Measurements from ENCODE around the gene WDR72. TPM values are rescaled to one million over a fixed set of nuclear protein-coding genes. Genes with fewer than 3 reads are reported as not detected.

WDR72 gene
- total and polyA plus RNA-seq, 2 donors (not counting 1 experiment from before 2014, with no cell fraction given): not detected

DNA sequence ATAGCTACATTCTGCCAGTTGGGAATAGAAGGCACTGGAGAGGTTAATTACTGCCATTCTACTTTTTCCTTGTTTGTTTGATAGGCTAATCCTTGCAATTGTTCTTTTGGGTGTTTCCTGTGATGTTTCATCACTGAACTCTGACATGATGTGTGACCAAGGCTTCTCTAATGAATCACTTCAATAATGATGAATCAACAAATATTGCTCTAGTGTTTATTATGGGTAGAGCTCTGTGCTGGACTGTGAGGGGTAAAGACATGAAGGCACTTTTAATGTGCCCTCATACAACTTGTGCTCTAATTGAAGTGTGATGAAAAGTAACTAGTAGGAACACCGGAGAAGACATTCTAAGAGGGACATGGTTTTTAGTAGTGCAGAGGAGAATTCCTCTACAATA is 233.6 kb downstream of the WDR72 start:
- Histone ChIP-seq H4K20me1 (ENCODE audit: control insufficient read depth, insufficient read depth, low read length, poor library complexity, severe bottlenecking) (no peaks in the 10 kb centered on the region), H3K36me3 (replicated peaks in 1 of 2; ENCODE audit: control extremely low read depth in 1 of 2, control insufficient read depth in 1 of 2, extremely low read depth in 1 of 2, insufficient read depth in 2 of 2, low read length in 1 of 2) (no peaks in the 10 kb centered on the region), H3K4me1 (ENCODE audit: control insufficient read depth in 2 of 2, insufficient read depth in 2 of 2, low read length in 2 of 2) (no peaks in the 10 kb centered on the region), H3K9me3 (ENCODE audit: control extremely low read depth in 1 of 3, control insufficient read depth in 2 of 3, insufficient read depth in 1 of 3, low read length in 2 of 3) (no peaks in the 10 kb centered on the region), H3K4me3 (ENCODE audit: control extremely low read depth in 1 of 5, extremely low read depth in 1 of 5, insufficient read depth in 1 of 5, low read depth in 2 of 5, low read length in 4 of 5) (no peak overlapping the region), H2AFZ (ENCODE audit: insufficient read depth, low read depth, low read length, poor library complexity, severe bottlenecking) (no peak overlapping the region), H3K79me2 (ENCODE audit: control insufficient read depth, insufficient read depth, low read length) (no peaks in the 10 kb centered on the region), H3K27ac (ENCODE audit: low read length in 2 of 2) (no peak overlapping the region), H3K9ac (ENCODE audit: low read length) (no peak overlapping the region), H3K4me2 (replicated peaks; ENCODE audit: low read depth, low read length, poor library complexity, severe bottlenecking) (no peak overlapping the region), H3K27me3 (replicated peaks in 1 of 4; ENCODE audit: control extremely low read depth in 1 of 4, control insufficient read depth in 3 of 4, insufficient read depth in 4 of 4, low read length in 3 of 4) (no peaks in the 10 kb centered on the region)
- no peak for TF ChIP-seq EZH2 (IDR thresholded peaks at IDR 0.05; ENCODE audit: borderline replicate concordance, insufficient read depth, low read depth, low read length, poor library complexity, severe bottlenecking)
- no peak for TF ChIP-seq CTCF (IDR thresholded peaks at IDR 0.05)
- no peak for ATAC-seq (ENCODE audit: low read depth)
- Mint-ChIP-seq H3K27me3 (no peaks in the 10 kb centered on the region), H3K27ac (no peak overlapping the region), H3K4me3 (no peak overlapping the region), H3K4me1 (no peaks in the 10 kb centered on the region), H3K9me3 (ENCODE audit: insufficient read depth) (no peaks in the 10 kb centered on the region)
- DNase-seq: no peak
- ChIA-PET CTCF (interaction anchor here (1.1 to 1.2 kb wide), 2 partner anchors 11 to 13 kb away, joined by 3 read pairs; no protein-coding TSS in a partner anchor), POLR2A (no interaction called here)
- WGBS (ENCODE audit: insufficient coverage): no CpG with 5 or more reads among the region's 1 CpG
- intact Hi-C loops (cut with micrococcal nuclease): no loop called here

GRCh38 chr15:53522991-53523390 is 236.5 kb downstream of the WDR72 start:
- TF ChIP-seq CTCF (IDR thresholded peaks at IDR 0.05) (no peak), EZH2 (IDR thresholded peaks at IDR 0.05; ENCODE audit: borderline replicate concordance, insufficient read depth, low read depth, low read length, poor library complexity, severe bottlenecking) (no peak)
- H3K9me3 Mint-ChIP-seq (ENCODE audit: insufficient read depth): no peaks in the 10 kb centered on the region

More at GRCh38 chr15:53522991-53523390, 236.5 kb downstream of the WDR72 start:
- no peak overlapping the region for H3K4me3 Mint-ChIP-seq
- POLR2A ChIA-PET: no interaction called here
- Histone ChIP-seq H3K27me3 (replicated peaks in 1 of 4; ENCODE audit: control extremely low read depth in 1 of 4, control insufficient read depth in 3 of 4, insufficient read depth in 4 of 4, low read length in 3 of 4) (no peaks in the 10 kb centered on the region), H3K4me1 (ENCODE audit: control insufficient read depth in 2 of 2, insufficient read depth in 2 of 2, low read length in 2 of 2) (no peaks in the 10 kb centered on the region), H3K79me2 (ENCODE audit: control insufficient read depth, insufficient read depth, low read length) (no peaks in the 10 kb centered on the region), H3K4me3 (ENCODE audit: control extremely low read depth in 1 of 5, extremely low read depth in 1 of 5, insufficient read depth in 1 of 5, low read depth in 2 of 5, low read length in 4 of 5) (no peak overlapping the region), H3K9me3 (ENCODE audit: control extremely low read depth in 1 of 3, control insufficient read depth in 2 of 3, insufficient read depth in 1 of 3, low read length in 2 of 3) (no peaks in the 10 kb centered on the region), H3K4me2 (replicated peaks; ENCODE audit: low read depth, low read length, poor library complexity, severe bottlenecking) (no peak overlapping the region), H3K27ac (ENCODE audit: low read length in 2 of 2) (no peak overlapping the region), H3K36me3 (replicated peaks in 1 of 2; ENCODE audit: control extremely low read depth in 1 of 2, control insufficient read depth in 1 of 2, extremely low read depth in 1 of 2, insufficient read depth in 2 of 2, low read length in 1 of 2) (no peaks in the 10 kb centered on the region), H2AFZ (ENCODE audit: insufficient read depth, low read depth, low read length, poor library complexity, severe bottlenecking) (no peak overlapping the region), H3K9ac (ENCODE audit: low read length) (no peak overlapping the region), H4K20me1 (ENCODE audit: control insufficient read depth, insufficient read depth, low read length, poor library complexity, severe bottlenecking) (no peaks in the 10 kb centered on the region)
- no peaks in the 10 kb centered on the region for H3K27me3 Mint-ChIP-seq
- CTCF ChIA-PET: no interaction called here
- DNase-seq (no peak), ATAC-seq (ENCODE audit: low read depth) (no peak)
- no CpG with 5 or more reads among the region's 3 CpGs for WGBS (ENCODE audit: insufficient coverage)
- no peaks in the 10 kb centered on the region for H3K4me1 Mint-ChIP-seq
- intact Hi-C loops (cut with micrococcal nuclease): no loop called here
- H3K27ac Mint-ChIP-seq: no peak overlapping the region

All from B cell (primary cell).